ENCODE measurements around the gene GADD45A.

GADD45A gene

DNA sequence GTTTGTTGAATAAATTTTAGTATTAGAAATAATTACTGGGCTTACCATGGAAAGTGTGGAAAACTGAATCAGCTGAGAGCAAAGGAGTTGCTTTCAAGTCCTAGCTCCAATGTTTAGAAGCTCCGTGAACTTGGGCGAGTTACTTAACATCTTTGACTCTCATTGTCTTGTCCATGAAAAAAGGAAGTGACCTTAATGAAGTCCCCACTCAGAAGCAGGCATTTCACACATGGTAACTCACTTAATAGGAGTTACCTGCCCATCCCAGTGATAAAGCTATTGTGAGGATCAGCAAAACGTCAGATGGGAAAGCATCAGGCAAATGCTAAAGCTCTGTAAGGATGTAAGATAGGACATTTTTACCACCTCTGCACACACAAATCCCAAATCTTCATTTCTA is 34.0 kb upstream of the GADD45A start:
- no peak for TF ChIP-seq TCF12 (IDR thresholded peaks at IDR 0.05; ENCODE audit: low read depth)
- TF ChIP-seq NFIC (IDR thresholded peaks at IDR 0.05) = no peak
- TF ChIP-seq CREB1 (IDR thresholded peaks at IDR 0.05; ENCODE audit: low read depth) = no peak
- TF ChIP-seq, protein P1, sequence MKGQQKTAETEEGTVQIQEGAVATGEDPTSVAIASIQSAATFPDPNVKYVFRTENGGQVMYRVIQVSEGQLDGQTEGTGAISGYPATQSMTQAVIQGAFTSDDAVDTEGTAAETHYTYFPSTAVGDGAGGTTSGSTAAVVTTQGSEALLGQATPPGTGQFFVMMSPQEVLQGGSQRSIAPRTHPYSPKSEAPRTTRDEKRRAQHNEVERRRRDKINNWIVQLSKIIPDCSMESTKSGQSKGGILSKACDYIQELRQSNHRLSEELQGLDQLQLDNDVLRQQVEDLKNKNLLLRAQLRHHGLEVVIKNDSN (IDR thresholded peaks at IDR 0.05) = no peak
- TF ChIP-seq RAD21 (IDR thresholded peaks at IDR 0.05; ENCODE audit: low read depth) = no peak
- TF ChIP-seq ZBTB7A (IDR thresholded peaks at IDR 0.05; ENCODE audit: low read depth) = no peak
- no peak for TF ChIP-seq EP300 (IDR thresholded peaks at IDR 0.05; ENCODE audit: borderline replicate concordance)
- TF ChIP-seq, protein P2, sequence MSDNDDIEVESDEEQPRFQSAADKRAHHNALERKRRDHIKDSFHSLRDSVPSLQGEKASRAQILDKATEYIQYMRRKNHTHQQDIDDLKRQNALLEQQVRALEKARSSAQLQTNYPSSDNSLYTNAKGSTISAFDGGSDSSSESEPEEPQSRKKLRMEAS (IDR thresholded peaks at IDR 0.05) = no peak

DNA sequence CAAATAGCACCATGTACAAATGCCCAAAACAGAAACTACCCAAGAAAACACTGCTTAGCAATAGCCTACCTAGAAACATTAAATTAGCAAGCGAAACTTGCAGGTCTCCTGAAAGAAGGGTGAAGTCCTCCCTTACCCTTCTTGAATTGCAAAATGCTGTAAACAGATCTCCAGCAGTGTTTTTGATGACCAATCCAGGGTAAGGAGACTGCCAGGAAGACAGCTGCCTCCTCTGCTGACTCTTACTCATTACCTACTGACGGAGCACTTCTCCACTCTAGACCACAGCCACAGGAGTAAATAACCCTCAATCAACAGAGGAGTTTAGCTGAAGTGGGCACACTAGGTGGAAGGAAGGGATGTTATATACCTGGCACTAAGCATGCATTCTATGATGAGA is 32.2 kb upstream of the GADD45A start:
- TF ChIP-seq YY1 (IDR thresholded peaks at IDR 0.05; ENCODE audit: low read depth) = no peak
- no peak for TF ChIP-seq CEBPB (IDR thresholded peaks at IDR 0.05)
- TF ChIP-seq RAD21 (IDR thresholded peaks at IDR 0.05; ENCODE audit: low read depth) = no peak
- TF ChIP-seq TAF1 (IDR thresholded peaks at IDR 0.05; ENCODE audit: low read depth) = no peak
- no peak for TF ChIP-seq TCF12 (IDR thresholded peaks at IDR 0.05; ENCODE audit: low read depth)
- no peak for TF ChIP-seq CREB1 (IDR thresholded peaks at IDR 0.05; ENCODE audit: low read depth)
- TF ChIP-seq, protein P1 (IDR thresholded peaks at IDR 0.05) = no peak
- no peak for TF ChIP-seq EGR1 (IDR thresholded peaks at IDR 0.05)
- no peak for TF ChIP-seq EP300 (IDR thresholded peaks at IDR 0.05; ENCODE audit: borderline replicate concordance)
- no peak for TF ChIP-seq TEAD4 (IDR thresholded peaks at IDR 0.05)
- no peak for TF ChIP-seq ZBTB7A (IDR thresholded peaks at IDR 0.05; ENCODE audit: low read depth)
- no peak for TF ChIP-seq FOXM1 (IDR thresholded peaks at IDR 0.05; ENCODE audit: borderline replicate concordance, low read depth)
- no peak for TF ChIP-seq NFIC (IDR thresholded peaks at IDR 0.05)
- TF ChIP-seq, protein P2 (IDR thresholded peaks at IDR 0.05) = no peak
- TF ChIP-seq, protein P3, sequence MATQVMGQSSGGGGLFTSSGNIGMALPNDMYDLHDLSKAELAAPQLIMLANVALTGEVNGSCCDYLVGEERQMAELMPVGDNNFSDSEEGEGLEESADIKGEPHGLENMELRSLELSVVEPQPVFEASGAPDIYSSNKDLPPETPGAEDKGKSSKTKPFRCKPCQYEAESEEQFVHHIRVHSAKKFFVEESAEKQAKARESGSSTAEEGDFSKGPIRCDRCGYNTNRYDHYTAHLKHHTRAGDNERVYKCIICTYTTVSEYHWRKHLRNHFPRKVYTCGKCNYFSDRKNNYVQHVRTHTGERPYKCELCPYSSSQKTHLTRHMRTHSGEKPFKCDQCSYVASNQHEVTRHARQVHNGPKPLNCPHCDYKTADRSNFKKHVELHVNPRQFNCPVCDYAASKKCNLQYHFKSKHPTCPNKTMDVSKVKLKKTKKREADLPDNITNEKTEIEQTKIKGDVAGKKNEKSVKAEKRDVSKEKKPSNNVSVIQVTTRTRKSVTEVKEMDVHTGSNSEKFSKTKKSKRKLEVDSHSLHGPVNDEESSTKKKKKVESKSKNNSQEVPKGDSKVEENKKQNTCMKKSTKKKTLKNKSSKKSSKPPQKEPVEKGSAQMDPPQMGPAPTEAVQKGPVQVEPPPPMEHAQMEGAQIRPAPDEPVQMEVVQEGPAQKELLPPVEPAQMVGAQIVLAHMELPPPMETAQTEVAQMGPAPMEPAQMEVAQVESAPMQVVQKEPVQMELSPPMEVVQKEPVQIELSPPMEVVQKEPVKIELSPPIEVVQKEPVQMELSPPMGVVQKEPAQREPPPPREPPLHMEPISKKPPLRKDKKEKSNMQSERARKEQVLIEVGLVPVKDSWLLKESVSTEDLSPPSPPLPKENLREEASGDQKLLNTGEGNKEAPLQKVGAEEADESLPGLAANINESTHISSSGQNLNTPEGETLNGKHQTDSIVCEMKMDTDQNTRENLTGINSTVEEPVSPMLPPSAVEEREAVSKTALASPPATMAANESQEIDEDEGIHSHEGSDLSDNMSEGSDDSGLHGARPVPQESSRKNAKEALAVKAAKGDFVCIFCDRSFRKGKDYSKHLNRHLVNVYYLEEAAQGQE (IDR thresholded peaks at IDR 0.05; ENCODE audit: low read depth) = no peak

DNA sequence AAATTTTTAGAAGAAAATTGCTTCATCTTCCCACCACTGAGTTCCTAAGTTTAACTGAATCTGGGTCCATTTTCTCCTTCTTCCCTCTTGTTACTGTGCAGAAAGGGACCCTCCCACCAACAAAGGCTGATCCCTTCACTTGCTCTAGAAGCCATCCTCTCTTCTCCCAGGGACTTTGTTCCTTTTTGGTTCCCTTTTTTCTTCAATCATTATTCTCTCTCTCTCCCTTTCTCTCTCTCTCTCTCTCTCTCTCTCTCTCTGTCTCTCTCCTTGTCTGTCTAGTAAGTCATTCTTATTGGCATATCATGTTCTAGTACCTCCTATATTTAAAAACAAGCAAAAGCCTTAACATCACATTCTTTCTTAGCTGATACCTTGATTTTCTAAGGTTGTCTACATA is 31.7 kb upstream of the GADD45A start:
- TF ChIP-seq EGR1 (IDR thresholded peaks at IDR 0.05) (no peak), CREB1 (IDR thresholded peaks at IDR 0.05; ENCODE audit: low read depth) (no peak), TCF12 (IDR thresholded peaks at IDR 0.05; ENCODE audit: low read depth) (no peak), YY1 (IDR thresholded peaks at IDR 0.05; ENCODE audit: low read depth) (no peak), ZBTB7A (IDR thresholded peaks at IDR 0.05; ENCODE audit: low read depth) (no peak), RAD21 (IDR thresholded peaks at IDR 0.05; ENCODE audit: low read depth) (no peak)
- TF ChIP-seq, protein P1 (IDR thresholded peaks at IDR 0.05) = no peak
- TF ChIP-seq, protein P3 (IDR thresholded peaks at IDR 0.05; ENCODE audit: low read depth) = no peak

DNA sequence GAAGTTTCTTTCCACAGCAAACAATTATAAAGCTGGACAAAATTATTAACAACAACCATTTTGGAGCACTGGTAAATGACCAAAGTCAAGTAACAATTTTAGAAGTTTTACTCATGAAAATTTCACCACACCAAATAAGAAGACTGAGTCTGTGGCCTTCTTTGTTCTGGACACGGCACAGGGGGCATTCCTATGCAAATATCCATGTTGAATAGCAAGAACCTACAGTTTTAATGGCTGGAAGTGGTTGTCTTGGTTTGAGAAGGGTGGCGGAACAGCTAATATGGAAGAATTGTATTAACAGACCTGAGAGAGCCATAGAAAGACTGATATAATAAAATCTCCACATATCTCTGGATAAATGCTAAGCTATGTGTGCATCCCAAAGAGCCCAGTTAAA is 29.4 kb upstream of the GADD45A start:
- TF ChIP-seq TCF12 (IDR thresholded peaks at IDR 0.05; ENCODE audit: low read depth) (no peak), RAD21 (IDR thresholded peaks at IDR 0.05; ENCODE audit: low read depth) (no peak), TAF1 (IDR thresholded peaks at IDR 0.05; ENCODE audit: low read depth) (no peak), TEAD4 (IDR thresholded peaks at IDR 0.05) (no peak), EP300 (IDR thresholded peaks at IDR 0.05; ENCODE audit: borderline replicate concordance) (no peak), YY1 (IDR thresholded peaks at IDR 0.05; ENCODE audit: low read depth) (no peak), ZBTB7A (IDR thresholded peaks at IDR 0.05; ENCODE audit: low read depth) (no peak), EGR1 (IDR thresholded peaks at IDR 0.05) (no peak), CREB1 (IDR thresholded peaks at IDR 0.05; ENCODE audit: low read depth) (no peak), CEBPB (IDR thresholded peaks at IDR 0.05) (no peak), NFIC (IDR thresholded peaks at IDR 0.05) (no peak)
- TF ChIP-seq, protein P1 (IDR thresholded peaks at IDR 0.05) = no peak
- TF ChIP-seq, protein P2 (IDR thresholded peaks at IDR 0.05) = no peak
- TF ChIP-seq, protein P3 (IDR thresholded peaks at IDR 0.05; ENCODE audit: low read depth) = no peak

Data from Ishikawa (cell line).